Fibroblast of skin of scalp (primary cell): ENCODE data around the gene LRIG1. TPM values are rescaled to one million over a fixed set of nuclear protein-coding genes. Genes with fewer than 3 reads are reported as not detected.

Source experiments
- DNase-seq: peaks from one replicate; pipeline ENCODE4 v3.0.0-alpha.2; 2013
- polyA plus RNA-seq, 2 experiments: library from polyadenylated mRNA; unstranded; fragments of 120-200 nt; gene quantifications; one replicate each; pipeline ENCODE4 v1.2.1, GENCODE V29; 2013; ENCODE audit not compliant: insufficient read length in 2 of 2

The LRIG1 gene
- polyA plus RNA-seq (2013, experiment 1 of 2; ENCODE audit: insufficient read length): 28.2 TPM
- 33.9 TPM for polyA plus RNA-seq (2013, experiment 2 of 2; ENCODE audit: insufficient read length)

GRCh38 chr3:66500576-66501482 lies at the start of gene LRIG1:
TSS of gene LRIG1 (minus strand) at chr3:66501022. CDS start at chr3:66500407, 615 bp downstream.
- DNase-seq: peak; percentile 99

- no peak for DNase-seq
Measured at GRCh38 chr3:66544619-66545429, 44.0 kb upstream of the LRIG1 start.

- DNase-seq: no peak
Measured at GRCh38 chr3:66542153-66542552, 41.3 kb upstream of the LRIG1 start.

- no peak for DNase-seq
Measured at GRCh38 chr3:66539466-66539989, 38.7 kb upstream of the LRIG1 start.

- no peak for DNase-seq
Measured at GRCh38 chr3:66538390-66538789, 37.6 kb upstream of the LRIG1 start.

GRCh38 chr3:66537735-66538134 lies 36.9 kb upstream of the LRIG1 start:
- no peak for DNase-seq

- no peak for DNase-seq
Measured at GRCh38 chr3:66536791-66537190, 36.0 kb upstream of the LRIG1 start.

- no peak for DNase-seq
Measured at GRCh38 chr3:66534304-66534845, 33.6 kb upstream of the LRIG1 start.

GRCh38 chr3:66532613-66533012 lies 31.8 kb upstream of the LRIG1 start:
- no peak for DNase-seq

GRCh38 chr3:66532160-66532587 lies 31.4 kb upstream of the LRIG1 start:
- no peak for DNase-seq

- DNase-seq: no peak
Measured at GRCh38 chr3:66531256-66531655, 30.4 kb upstream of the LRIG1 start.

GRCh38 chr3:66527246-66527645 lies 26.4 kb upstream of the LRIG1 start:
- DNase-seq: no peak

- DNase-seq: no peak
Measured at GRCh38 chr3:66525771-66526170, 24.9 kb upstream of the LRIG1 start.

- peak; percentile 18 for DNase-seq
Measured at GRCh38 chr3:66520724-66521123, 19.9 kb upstream of the LRIG1 start.

- no peak for DNase-seq
Measured at GRCh38 chr3:66518644-66519043, 17.8 kb upstream of the LRIG1 start.

GRCh38 chr3:66518126-66518525 lies 17.3 kb upstream of the LRIG1 start:
- DNase-seq: no peak

GRCh38 chr3:66517241-66517640 lies 16.4 kb upstream of the LRIG1 start:
- no peak for DNase-seq

GRCh38 chr3:66508461-66508860 lies 7.6 kb upstream of the LRIG1 start:
- no peak for DNase-seq

GRCh38 chr3:66507423-66508260 lies 6.8 kb upstream of the LRIG1 start:
- peak; percentile 41 for DNase-seq

GRCh38 chr3:66506154-66506553 lies 5.3 kb upstream of the LRIG1 start:
- DNase-seq: no peak

GRCh38 chr3:66504850-66505641 lies 4.2 kb upstream of the LRIG1 start:
- DNase-seq: no peak
